Measurements from ENCODE around the gene DIO3.

The DIO3 gene

GRCh38 chr14:101600336-101600890, 39.1 kb downstream of the DIO3 start:
- FAIRE-seq, result no peak

- FAIRE-seq, result no peak
Observed at GRCh38 chr14:101600891-101601605, 39.8 kb downstream of the DIO3 start.

DNA sequence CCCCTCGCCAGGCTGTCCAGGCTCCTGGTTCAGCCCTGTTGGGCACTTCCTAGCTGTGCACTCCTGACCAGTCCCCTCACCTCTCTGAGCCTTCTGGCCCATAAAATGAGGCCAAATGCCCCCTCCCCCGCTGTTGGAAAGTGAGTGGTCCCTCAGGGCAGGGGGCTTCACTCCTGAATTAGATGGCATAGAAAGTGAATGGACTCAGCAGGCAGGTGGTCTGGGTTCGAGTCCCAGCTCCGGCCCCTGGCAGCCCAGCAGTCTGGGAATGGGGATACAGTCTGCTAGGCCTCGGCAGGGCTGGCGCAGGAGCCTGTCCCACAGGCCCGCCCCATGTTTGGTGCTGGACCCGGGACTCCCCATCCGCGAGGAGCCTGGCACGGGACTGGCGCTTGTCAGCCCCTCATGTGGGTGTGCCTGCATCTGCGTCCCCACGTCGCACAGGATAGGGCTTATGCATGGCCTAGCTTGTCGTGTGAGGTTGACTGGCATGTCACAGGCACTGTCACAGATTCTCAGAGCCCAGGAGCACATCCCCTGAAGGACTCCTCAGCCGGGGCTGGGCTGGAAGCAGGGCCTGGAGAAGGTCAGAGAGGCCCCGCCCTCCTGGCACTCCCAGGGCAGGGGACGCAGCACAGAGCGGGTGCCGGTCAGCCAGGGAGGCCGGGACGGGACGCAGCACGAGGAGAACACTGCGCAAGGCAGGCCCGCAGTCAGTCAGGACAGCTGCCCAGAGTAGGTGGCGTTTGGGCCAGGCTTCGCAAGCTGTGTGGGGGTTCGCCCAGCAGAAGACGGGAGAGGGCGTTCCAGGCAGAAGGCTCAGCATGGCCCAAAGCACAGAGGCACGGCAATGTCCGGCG, 40.5 kb downstream of the DIO3 start:
- no peak for FAIRE-seq

- no peak for FAIRE-seq
Observed at GRCh38 chr14:101602466-101602840, 41.2 kb downstream of the DIO3 start.

DNA sequence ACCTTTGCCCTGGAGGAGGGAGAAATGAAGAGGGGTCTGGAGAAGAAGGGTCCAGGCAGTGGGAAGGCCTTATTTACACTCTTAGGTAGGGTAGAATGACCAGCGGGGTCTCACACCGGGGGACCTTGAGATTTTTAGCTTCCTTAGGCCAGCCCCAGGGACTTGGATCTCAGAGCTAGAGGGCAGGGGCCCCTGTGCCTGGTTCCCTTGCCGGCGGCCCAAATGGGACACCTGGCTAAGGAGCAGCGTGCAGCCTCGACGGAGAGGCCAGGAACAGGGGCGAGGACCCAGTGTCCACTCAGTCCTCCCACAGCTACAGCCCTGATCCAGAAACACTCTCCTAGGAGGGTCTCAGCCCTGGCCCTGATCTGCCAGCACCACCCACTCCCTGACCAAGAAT, 41.8 kb downstream of the DIO3 start:
- FAIRE-seq, result no peak

- FAIRE-seq, result no peak
Observed at GRCh38 chr14:101604228-101604934, 43.1 kb downstream of the DIO3 start.

DNA sequence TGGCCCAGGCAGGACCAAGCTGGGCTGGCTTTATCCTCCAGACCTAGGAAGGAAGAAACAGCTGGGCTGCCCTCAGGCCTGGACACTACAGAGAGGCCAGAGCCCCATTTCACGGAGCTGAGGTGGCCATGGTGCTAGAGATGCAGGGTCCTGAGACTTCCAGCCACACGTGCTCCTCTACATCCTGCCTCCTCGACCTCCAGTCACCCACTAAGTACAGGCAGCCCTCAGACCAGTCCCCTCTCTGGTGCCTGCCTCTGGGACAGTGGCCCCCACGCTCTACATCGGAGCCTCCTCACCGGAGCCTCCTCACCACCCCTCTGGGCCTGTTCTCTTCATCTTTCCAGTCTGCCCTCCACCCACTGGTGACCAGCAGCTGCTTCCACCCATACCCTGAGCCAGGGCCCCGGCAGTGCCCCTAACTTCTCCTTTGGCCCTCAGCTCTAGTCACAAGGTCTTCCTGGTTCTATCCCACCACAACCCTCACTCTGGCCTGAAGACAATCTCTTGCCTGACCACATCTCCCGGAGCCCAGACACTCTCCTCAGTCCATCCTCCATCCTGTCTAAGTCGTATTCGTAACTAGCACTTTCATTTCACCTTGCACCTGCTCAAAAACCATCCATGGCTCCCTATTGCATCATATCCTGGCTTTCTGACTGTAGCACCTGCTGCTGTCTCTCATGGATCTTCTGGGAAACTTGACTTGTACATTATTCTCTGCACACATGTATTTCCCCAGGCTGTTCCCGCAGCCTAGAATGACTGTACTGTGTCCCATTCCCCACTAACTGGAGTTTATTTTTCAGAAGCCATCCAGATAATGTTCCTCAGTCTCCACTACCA, 43.9 kb downstream of the DIO3 start:
- FAIRE-seq, result no peak

GRCh38 chr14:101605836-101606235, 44.5 kb downstream of the DIO3 start:
- no peak for FAIRE-seq

All from G401.6 (cell line).